Thyroid gland (tissue), 4 donors: ENCODE measurements around the gene MCAT. TPM values are rescaled to one million over a fixed set of nuclear protein-coding genes. Genes with fewer than 3 reads are reported as not detected.

ENCODE experiments used
- DNase-seq, 2 donors: peaks; one replicate each; pipeline ENCODE4 v3.0.0-alpha.2; 2019
- H3K27ac ChIP-seq, 3 donors: fragments of 200-600 bp; sonication (generic); 1 replicate in 2 of 3; 2 replicates in 1 of 3; pipeline ENCODE4 v1.5.1; 2016 to 2019; ENCODE audit warnings: mild to moderate bottlenecking in 1 of 3, moderate library complexity in 1 of 3
- H3K27me3 ChIP-seq: fragments of 200-600 bp; sonication (generic); one replicate; pipeline ENCODE4 v1.5.1; 2019
- H3K36me3 ChIP-seq, 2 donors: fragments of 200-600 bp; sonication (generic); one replicate each; pipeline ENCODE4 v1.5.1; 2016 to 2019
- H3K4me1 ChIP-seq, 2 donors: fragments of 200-600 bp; sonication (generic); one replicate each; pipeline ENCODE4 v1.5.1; 2017 to 2019
- H3K4me3 ChIP-seq, 3 donors: fragments of 200-600 bp; sonication (generic); replicated peaks in 1 of 3; 1 replicate in 2 of 3; 2 replicates in 1 of 3; pipeline ENCODE4 v1.5.1; 2016; ENCODE audit warnings: mild to moderate bottlenecking in 1 of 3
- H3K9me3 ChIP-seq: fragments of 200-600 bp; sonication (generic); one replicate; pipeline ENCODE4 v1.5.1; 2017
- CTCF ChIP-seq, 6 experiments: fragments of 200-600 bp in 3 of 6; fragments of 450-650 bp in 3 of 6; sonication (generic) in 3 of 6; IDR thresholded peaks; one replicate each; pipeline ENCODE4 v1.5.1; 2016 to 2019; ENCODE audit warnings: antibody characterized with exemption in 6 of 6, mild to moderate bottlenecking in 2 of 6, inconsistent platforms in 1 of 6, moderate library complexity in 1 of 6
- POLR2A ChIP-seq, 2 donors: fragments of 450-650 bp; IDR thresholded peaks; one replicate each; pipeline ENCODE4 v1.6.1; 2017; ENCODE audit warnings: antibody characterized with exemption in 2 of 2, mild to moderate bottlenecking in 2 of 2, moderate library complexity in 1 of 2
- whole genome bisulfite sequencing, 2 donors: methylation state at CpG; one replicate each; pipeline ENCODE4 v1.1.5; 2017; 5-methylcytosine and 5-hydroxymethylcytosine counted together
- intact Hi-C: fragments of 100-400 bp; cut with DNase I; formaldehyde crosslinking; loops from one replicate; pipeline ENCODE4 v1.15.1; 2023
- total RNA-seq, 4 donors: library from RNA; depleted of rRNA; stranded (reverse); fragments of >200 nt; gene quantifications; one replicate each; pipeline ENCODE4 v1.2.3, GENCODE V29; 2016

MCAT gene
- total RNA-seq, 4 donors from 2014 or later: 28.4 to 48.5 (median 38.3) TPM

GRCh38 chr22:43100225-43100624, 43.0 kb downstream of the MCAT start:
- Histone ChIP-seq H3K9me3 (no peaks in the 10 kb centered on the region), H3K4me3 (no peak overlapping the region), H3K27me3 (no peaks in the 10 kb centered on the region), H3K36me3 (no peaks in the 10 kb centered on the region), H3K4me1 (peaks cover 11 to 19% of the 10 kb centered on the region in 2 donors), H3K27ac (no peak overlapping the region)
- DNase-seq: no peak
- intact Hi-C loops: no loop called here
- WGBS, 2 donors: 71 to 86% methylated on average over 5 of the region's 5 CpGs
- TF ChIP-seq POLR2A (IDR thresholded peaks at IDR 0.05) (no peak), CTCF (IDR thresholded peaks at IDR 0.05) (no peak)

- Histone ChIP-seq H3K27ac (no peak overlapping the region), H3K36me3 (no peaks in the 10 kb centered on the region), H3K9me3 (no peaks in the 10 kb centered on the region), H3K4me1 (peaks cover 8 to 18% of the 10 kb centered on the region in 2 donors), H3K27me3 (no peaks in the 10 kb centered on the region), H3K4me3 (no peak overlapping the region)
- no peak for TF ChIP-seq POLR2A (IDR thresholded peaks at IDR 0.05)
- intact Hi-C loops: loop anchor here (10.0 kb wide), 1 partner anchor 234 kb away; no protein-coding TSS in a partner anchor
- DNase-seq: no peak
- WGBS, 2 donors: 73 to 77% methylated on average over 4 of the region's 4 CpGs
Observed at GRCh38 chr22:43099095-43099494, 44.1 kb downstream of the MCAT start.

GRCh38 chr22:43098356-43098755, 44.8 kb downstream of the MCAT start:
- intact Hi-C loops: loop anchor here (10.0 kb wide), 1 partner anchor 234 kb away; no protein-coding TSS in a partner anchor
- Histone ChIP-seq H3K36me3 (no peaks in the 10 kb centered on the region), H3K4me1 (peaks cover under 1 to 14% of the 10 kb centered on the region in 2 donors), H3K27ac (no peak overlapping the region), H3K9me3 (no peaks in the 10 kb centered on the region), H3K4me3 (no peak overlapping the region), H3K27me3 (no peaks in the 10 kb centered on the region)
- TF ChIP-seq CTCF (IDR thresholded peaks at IDR 0.05) (no peak), POLR2A (IDR thresholded peaks at IDR 0.05) (no peak)
- 59 to 67% methylated on average over 4 of the region's 4 CpGs for WGBS, 2 donors
- no peak for DNase-seq

- no peaks in the 10 kb centered on the region for H3K9me3 ChIP-seq
- H3K36me3 ChIP-seq: no peaks in the 10 kb centered on the region
- DNase-seq: no peak
- H3K27me3 ChIP-seq: no peaks in the 10 kb centered on the region
- no peak for TF ChIP-seq CTCF (IDR thresholded peaks at IDR 0.05)
- no peak for TF ChIP-seq POLR2A (IDR thresholded peaks at IDR 0.05)
- intact Hi-C loops: loop anchor here (10.0 kb wide), 1 partner anchor 232 kb away; no protein-coding TSS in a partner anchor
- no peak overlapping the region for H3K4me3 ChIP-seq
- H3K27ac ChIP-seq: no peak overlapping the region
- 83 to 93% methylated on average over 8 of the region's 8 CpGs for WGBS, 2 donors
- peaks cover 0 to 9% of the 10 kb centered on the region in 2 donors for H3K4me1 ChIP-seq
Observed at GRCh38 chr22:43096420-43096819, 46.8 kb downstream of the MCAT start.

- Histone ChIP-seq H3K27ac (no peak overlapping the region), H3K4me1 (peaks cover 3 to 9% of the 10 kb centered on the region in 2 donors), H3K36me3 (no peaks in the 10 kb centered on the region), H3K4me3 (no peak overlapping the region), H3K27me3 (no peaks in the 10 kb centered on the region), H3K9me3 (no peaks in the 10 kb centered on the region)
- no peak for TF ChIP-seq CTCF (IDR thresholded peaks at IDR 0.05)
- TF ChIP-seq POLR2A (IDR thresholded peaks at IDR 0.05): no peak
- 63 to 78% methylated on average over 4 of the region's 4 CpGs for WGBS, 2 donors
- intact Hi-C loops: loop anchor here (10.0 kb wide), 1 partner anchor 230 kb away; no protein-coding TSS in a partner anchor
- DNase-seq: no peak
Observed at GRCh38 chr22:43094551-43094950, 48.6 kb downstream of the MCAT start.
